ENCODE measurements around the gene DNASE1L2. TPM values are rescaled to one million over a fixed set of nuclear protein-coding genes. Genes with fewer than 3 reads are reported as not detected.

The DNASE1L2 gene
- total RNA-seq, 1 experiment from 2014 or later: 1.9 TPM

- H4K20me1 ChIP-seq (ENCODE audit: insufficient read depth): no peaks in the 10 kb centered on the region
- RAD21 ChIA-PET (ENCODE audit: low non-redundant PET in 1 of 2, low total read pairs in 2 of 2, uncharacterized antibody in 2 of 2, unreplicated experiment in 2 of 2): no interaction called here
- no peak overlapping the region for H3K27ac ChIP-seq (ENCODE audit: low read depth, low read length)
- POLR2A ChIA-PET: interaction anchor here (1.5 to 2.1 kb wide), 2 partner anchors 17 to 43 kb away, joined by 3 to 6 read pairs; partner anchors contain the start of genes PGP and TRAF7
- no peak overlapping the region for H3K9ac ChIP-seq (ENCODE audit: low read length)
- no peaks in the 10 kb centered on the region for H3K9me2 ChIP-seq (ENCODE audit: insufficient read depth)
- DNase-seq (ENCODE audit: low read depth, low spot score) (no peak), ATAC-seq (no peak)
- H3K36me3 ChIP-seq (ENCODE audit: control insufficient read depth in 1 of 2, insufficient read depth in 2 of 2, low read length in 2 of 2): no peaks in the 10 kb centered on the region
- H3K4me2 ChIP-seq (ENCODE audit: low read length): no peak overlapping the region
- no peaks in the 10 kb centered on the region for H3K79me2 ChIP-seq (ENCODE audit: insufficient read depth, low read length)
- no peaks in the 10 kb centered on the region for H3K27me3 ChIP-seq (ENCODE audit: insufficient read depth, low read length)
- H3K9me3 ChIP-seq (ENCODE audit: control insufficient read depth in 1 of 2, insufficient read depth in 1 of 2, low read depth in 1 of 2, low read length in 2 of 2): no peaks in the 10 kb centered on the region
- no peak overlapping the region for H2AFZ ChIP-seq (ENCODE audit: low read depth, low read length, poor library complexity, severe bottlenecking)
- intact Hi-C loops (cut with micrococcal nuclease): loop anchor here (10.0 kb wide), 1 partner anchor 307 kb away; no protein-coding TSS in a partner anchor
- CTCF ChIA-PET: no interaction called here
- no peak overlapping the region for H3K4me3 ChIP-seq (replicated peaks in 1 of 2; ENCODE audit: low read depth in 1 of 2, low read length in 2 of 2)
- BruUV-seq (replicated peaks): no TSS peak
- TF ChIP-seq EGR1 (IDR thresholded peaks at IDR 0.05; ENCODE audit: low read depth): no peak
- TF ChIP-seq ATF3 (IDR thresholded peaks at IDR 0.05): no peak
- TF ChIP-seq REST (IDR thresholded peaks at IDR 0.05; ENCODE audit: low read depth): no peak
- TF ChIP-seq POLR2AphosphoS5 (IDR thresholded peaks at IDR 0.05; ENCODE audit: low read depth, low read length): no peak
- no peak for TF ChIP-seq ZFX (IDR thresholded peaks at IDR 0.05)
- TF ChIP-seq CEBPB (IDR thresholded peaks at IDR 0.05; ENCODE audit: low read depth): no peak
- TF ChIP-seq EZH2 (IDR thresholded peaks at IDR 0.05): no peak
- TF ChIP-seq FOSL1 (IDR thresholded peaks at IDR 0.05; ENCODE audit: low read depth): no peak
- TF ChIP-seq ELF1 (IDR thresholded peaks at IDR 0.05; ENCODE audit: borderline replicate concordance, low read depth): no peak
- no peak for TF ChIP-seq EZH2phosphoT487 (IDR thresholded peaks at IDR 0.05; ENCODE audit: borderline replicate concordance)
- TF ChIP-seq SIN3A (IDR thresholded peaks at IDR 0.05; ENCODE audit: low read depth): no peak
- no peak for TF ChIP-seq SP1 (IDR thresholded peaks at IDR 0.05; ENCODE audit: low read depth)
- peaks cover 5 to 19% of the 10 kb centered on the region in 2 experiments for H3K4me1 ChIP-seq (ENCODE audit: control insufficient read depth in 1 of 2, insufficient read depth in 2 of 2, low read length in 2 of 2)
These were observed 38.5 kb upstream of the DNASE1L2 start for GRCh38 chr16:2197765-2198164.

Measured in HCT116 (cell line).